Activated CD4-positive, alpha-beta T cell treated with anti-CD3 and anti-CD28 coated beads for 1 hour (primary cell): ENCODE data around the gene PYGL.
A peak's percentile ranks its signal among the peaks of the same experiment; 100 is the strongest.

Source experiments
- DNase-seq: peaks from one replicate; pipeline ENCODE4 v3.0.0-alpha.2; 2020

Gene PYGL

DNA sequence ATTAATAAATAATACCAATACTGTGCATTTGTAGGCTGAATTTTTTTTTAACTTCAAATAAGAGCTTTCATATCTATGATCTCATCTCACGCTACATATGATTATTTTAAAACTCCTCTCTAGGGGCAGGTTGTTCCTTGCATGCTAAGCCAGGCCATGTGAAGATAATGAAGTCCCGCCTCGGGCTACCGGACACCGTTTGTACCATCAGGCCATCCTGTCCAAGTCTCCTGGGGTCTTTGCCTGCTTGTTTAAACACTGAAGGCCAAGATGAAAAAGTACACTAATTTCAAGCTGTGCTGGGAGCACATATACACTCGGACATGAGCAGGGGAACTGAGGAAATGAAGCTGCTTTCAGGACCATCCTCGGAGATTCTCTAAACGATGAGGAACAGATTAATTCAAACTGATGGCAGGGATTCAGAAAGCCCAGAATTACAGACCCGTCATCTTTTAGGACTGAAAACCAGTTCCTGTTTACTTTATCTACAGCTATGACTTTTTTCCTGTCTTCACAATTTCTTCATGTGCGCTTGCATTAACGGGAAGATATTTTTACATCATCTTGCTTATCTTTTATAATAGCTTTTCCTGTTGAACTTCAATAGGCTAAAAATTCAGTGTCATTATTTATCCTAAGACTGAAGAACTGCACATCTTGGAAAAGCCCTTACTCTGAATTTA, 78.7 kb downstream of the PYGL start:
- no peak for DNase-seq

DNA sequence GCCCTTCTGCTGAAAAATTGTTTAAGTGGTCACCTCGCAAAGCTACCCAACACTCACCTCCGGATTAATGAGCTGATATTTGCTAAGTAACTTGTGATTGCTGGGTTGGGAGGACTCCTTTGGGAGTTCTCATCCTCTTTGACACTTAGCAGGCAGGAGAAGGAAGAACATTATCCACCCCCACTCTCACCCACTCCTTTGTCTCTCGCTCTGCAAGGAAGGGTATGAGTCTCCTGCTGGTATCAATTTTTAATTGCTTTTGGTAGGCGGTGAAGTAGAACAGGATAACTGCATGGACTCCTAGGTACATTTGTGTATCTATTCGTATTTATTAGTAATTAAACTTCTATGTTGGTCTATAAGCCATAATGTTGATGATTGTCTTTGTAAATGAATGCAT, 79.3 kb downstream of the PYGL start:
- DNase-seq: no peak

DNA sequence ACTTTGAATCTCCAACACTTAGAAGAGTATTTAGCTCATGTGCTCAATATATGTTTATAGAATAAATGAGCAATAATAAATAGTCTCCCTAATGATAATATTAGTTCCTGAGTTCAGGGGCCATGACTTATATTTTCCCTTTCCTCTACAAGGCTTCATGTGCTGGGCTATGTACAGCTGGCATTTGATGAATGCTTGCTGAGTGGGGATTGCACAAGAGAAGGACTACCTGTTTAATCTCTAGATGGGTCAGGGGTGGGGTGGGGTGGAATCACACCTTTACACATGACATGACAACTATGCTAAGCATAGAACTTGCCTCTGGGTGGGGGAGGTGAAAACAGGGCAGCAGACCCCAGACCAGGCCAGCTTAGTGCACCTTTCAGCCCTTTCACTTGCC, 80.0 kb downstream of the PYGL start:
- DNase-seq: no peak

DNA sequence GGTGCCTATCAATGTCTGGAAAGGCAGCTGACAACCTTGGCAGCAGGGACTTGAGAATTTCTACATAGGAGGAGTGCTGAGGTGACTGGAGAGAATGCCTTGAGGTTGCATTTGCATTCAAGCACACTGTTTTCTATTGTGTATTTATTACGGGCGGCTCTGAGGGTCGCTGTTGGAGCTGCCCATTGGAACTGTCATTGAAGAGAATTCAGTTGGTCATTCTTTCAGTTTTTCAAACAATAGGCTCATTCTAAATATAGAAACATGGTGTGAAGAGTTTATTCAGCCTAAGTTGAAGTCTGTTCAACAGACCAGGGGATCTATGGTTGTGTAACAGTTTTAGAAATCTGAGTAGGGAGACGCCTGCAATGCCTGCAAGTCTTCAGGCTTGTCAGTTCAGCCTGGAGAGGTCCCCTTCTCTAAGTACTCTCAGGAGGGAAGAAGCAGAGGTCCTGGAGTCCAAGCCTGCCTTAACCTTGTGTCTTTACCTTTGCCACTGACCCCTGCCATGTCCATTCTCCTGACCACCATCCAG, 82.2 kb downstream of the PYGL start:
- DNase-seq: no peak

DNA sequence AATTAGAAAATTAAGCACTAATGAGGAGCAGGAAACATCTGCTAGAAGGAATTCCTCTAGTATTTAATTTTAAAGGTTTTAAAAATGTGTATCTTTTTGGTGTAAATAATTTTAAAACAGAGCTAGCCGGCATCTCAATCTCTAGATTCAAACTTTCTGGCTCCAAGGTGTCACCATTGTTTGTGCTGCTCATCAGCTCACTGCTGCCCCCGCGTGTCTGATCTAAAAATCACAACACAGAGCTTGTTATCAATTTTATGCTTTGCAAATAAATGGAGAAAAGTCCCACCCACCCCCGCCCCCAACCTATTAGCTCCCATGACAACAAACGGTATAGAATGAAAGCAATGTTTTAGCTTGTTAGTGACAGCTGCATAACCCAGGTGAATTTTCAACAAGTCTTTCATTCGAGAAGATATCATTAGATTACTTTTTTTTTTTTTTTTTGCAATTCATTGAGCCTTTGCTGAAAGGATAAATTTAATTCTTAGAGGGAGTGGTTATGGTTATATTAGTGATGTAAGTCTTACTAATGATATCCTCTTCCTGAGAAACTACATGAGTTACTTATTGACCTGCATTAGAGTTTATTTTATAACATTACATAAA, 83.7 kb downstream of the PYGL start:
- DNase-seq: peak; percentile 78

DNA sequence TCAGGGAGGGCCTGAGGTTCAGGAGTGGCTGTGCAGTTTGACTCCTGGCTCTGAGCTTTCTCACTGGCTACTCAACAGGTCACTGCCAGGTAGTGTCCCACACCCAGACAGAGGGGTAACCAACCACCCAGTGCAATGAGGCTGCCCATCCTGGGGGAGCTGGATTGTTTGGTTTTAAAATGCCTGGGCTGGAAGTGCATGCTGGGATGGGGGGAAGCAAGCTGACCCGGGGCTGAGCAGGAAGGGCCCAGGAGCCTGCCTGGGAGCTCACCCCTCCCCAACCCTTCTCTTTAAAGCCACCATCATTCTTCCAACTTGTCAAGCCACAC, 85.0 kb downstream of the PYGL start:
- no peak for DNase-seq

DNA sequence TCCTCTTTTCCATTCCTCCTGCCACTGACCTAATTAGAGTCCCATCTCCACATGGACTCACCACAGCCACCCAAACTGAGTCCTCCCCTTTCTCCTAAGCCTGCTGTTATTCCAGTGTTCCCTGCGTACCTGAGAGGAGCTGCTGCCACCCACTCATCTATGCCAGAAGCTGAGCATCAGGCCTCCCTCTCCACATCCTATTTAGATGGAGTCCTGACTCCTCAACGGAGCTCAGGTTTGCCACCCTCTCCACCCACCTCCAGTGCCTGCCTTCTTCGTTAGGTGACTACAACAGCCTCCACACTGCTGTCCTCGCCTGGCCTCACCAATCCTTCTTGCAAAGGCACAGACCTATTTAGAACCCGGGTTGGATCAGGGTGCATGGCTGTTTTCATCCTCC, 87.6 kb downstream of the PYGL start:
- no peak for DNase-seq

DNA sequence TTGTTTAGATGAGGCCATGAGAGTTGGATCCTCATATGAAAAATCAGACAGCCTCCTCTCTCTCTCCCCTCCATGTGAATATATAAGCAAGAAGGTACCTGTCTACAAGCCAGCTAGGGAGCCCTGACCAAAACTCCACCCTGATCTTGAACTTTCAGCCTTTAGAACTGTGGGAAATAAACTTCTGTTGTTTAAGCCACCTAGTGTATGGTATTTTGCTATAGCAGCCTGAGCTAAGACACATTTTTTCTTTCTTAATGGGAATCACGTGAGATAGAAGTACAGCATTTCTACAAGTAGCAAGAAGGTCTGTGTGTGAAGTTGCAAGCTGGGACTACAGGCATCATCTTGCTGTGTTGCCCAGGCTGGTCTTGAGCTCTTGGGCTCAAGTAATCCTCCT, 88.7 kb downstream of the PYGL start:
- DNase-seq: no peak
